K562 (cell line): ENCODE data around the gene IFT81. TPM values are rescaled to one million over a fixed set of nuclear protein-coding genes. Genes with fewer than 3 reads are reported as not detected.

Source experiments
- ATAC-seq: fragments of 200-7000 bp; cut with Tn5 transposase; 3 replicates; pipeline ENCODE4 v1.9.1; 2020; ENCODE audit warnings: moderate library complexity
- BruUV-seq: library from RNA; stranded (reverse); fragments of 400-500 nt; replicated peaks from 2 replicates; lab custom pipeline; 2021; lab: Mats Ljungman, UMichigan
- CTCF ChIA-PET: fragments of 300-600 bp; formaldehyde crosslinking; extraction: SDS; loops from one replicate; lab custom pipeline; 2021; ENCODE audit warnings: low intra/inter-chr PET ratio; lab: Yijun Ruan, JAX
- POLR2A ChIA-PET: fragments of 300-600, 350-650 bp; sonication (Branson Sonifier 250); formaldehyde crosslinking; extraction: SDS; loops from one replicate; lab custom pipeline; 2021; ENCODE audit warnings: antibody characterized with exemption, inconsistent platforms; lab: Yijun Ruan, JAX
- DNase-seq, 4 experiments: peaks; one replicate each; pipeline versions ENCODE4 v3.0.0 to v3.0.0-alpha.2; 2011 to 2018; ENCODE audit warnings: low spot score in 3 of 4, mixed read lengths in 3 of 4; ENCODE audit errors: extremely low read depth in 1 of 4
- FAIRE-seq: peaks from 2 replicates; lab custom pipeline; 2011; peaks lifted over from hg19 to GRCh38; lab: Jason Lieb, UNC
- H2AFZ ChIP-seq: 2 replicates; pipeline ENCODE4 v1.6.0; 2011; ENCODE audit warnings: low read depth, low read length, control low read depth, inconsistent platforms
- H3K27ac ChIP-seq: fragments of 200-600 bp; 3 replicates; pipeline ENCODE4 v1.8.0; 2011; ENCODE audit warnings: low read depth, mild to moderate bottlenecking, control low read depth, inconsistent platforms, low read length, moderate library complexity, mixed read lengths; ENCODE audit errors: extremely low read depth
- H3K27me3 ChIP-seq, 2 experiments: fragments of 300-600 bp in 1 of 2; 2 replicates in 1 of 2; 3 replicates in 1 of 2; pipeline versions ENCODE4 v1.6.0 to v1.8.0; 2011; ENCODE audit warnings: inconsistent platforms in 2 of 2, low read length in 2 of 2, mild to moderate bottlenecking in 1 of 2, mixed read lengths in 1 of 2, moderate library complexity in 1 of 2; ENCODE audit not compliant: control insufficient read depth in 2 of 2, insufficient read depth in 2 of 2
- H3K36me3 ChIP-seq: fragments of 300-600 bp; 3 replicates; pipeline ENCODE4 v1.8.0; 2011; ENCODE audit warnings: mild to moderate bottlenecking, low read length, inconsistent platforms; ENCODE audit not compliant: control insufficient read depth, insufficient read depth
- H3K4me1 ChIP-seq, 2 experiments: fragments of 200-600 bp in 1 of 2; replicated peaks in 1 of 2; 2 replicates in 1 of 2; 3 replicates in 1 of 2; pipeline versions ENCODE4 v1.5.1 to v1.8.0; 2011; ENCODE audit warnings: inconsistent platforms in 2 of 2, low read length in 2 of 2, mild to moderate bottlenecking in 1 of 2, mixed read lengths in 1 of 2, moderate library complexity in 1 of 2; ENCODE audit not compliant: control insufficient read depth in 2 of 2, insufficient read depth in 2 of 2
- H3K4me2 ChIP-seq: 2 replicates; pipeline ENCODE4 v1.6.1; 2011; ENCODE audit warnings: low read length, control low read depth, inconsistent platforms, mixed read lengths; ENCODE audit not compliant: insufficient read depth
- H3K4me3 ChIP-seq: fragments of 200-600 bp; sonication (generic), shearing (Covaris generic); 2 replicates; pipeline ENCODE4 v1.5.1; 2016; ENCODE audit warnings: control low read depth, inconsistent platforms
- H3K79me2 ChIP-seq: fragments of 200-600 bp; 3 replicates; pipeline ENCODE4 v1.8.0; 2011; ENCODE audit warnings: low read length, inconsistent platforms; ENCODE audit not compliant: control insufficient read depth, insufficient read depth
- H3K9ac ChIP-seq, 2 experiments: 2 replicates each; pipeline versions ENCODE4 v1.6.0 to v1.6.1; 2011; ENCODE audit warnings: low read depth in 2 of 2, low read length in 2 of 2, control low read depth in 1 of 2, inconsistent platforms in 1 of 2, mild to moderate bottlenecking in 1 of 2, mixed read lengths in 1 of 2; ENCODE audit not compliant: insufficient read depth in 1 of 2
- H3K9me1 ChIP-seq: one replicate; pipeline ENCODE4 v1.6.0; 2011; ENCODE audit warnings: inconsistent platforms, mild to moderate bottlenecking, low read length, moderate library complexity; ENCODE audit not compliant: control insufficient read depth, insufficient read depth
- H3K9me3 ChIP-seq: replicated peaks from 2 replicates; pipeline ENCODE4 v1.5.1; 2011; ENCODE audit warnings: low read depth, low read length, inconsistent platforms; ENCODE audit not compliant: control insufficient read depth, insufficient read depth
- H4K20me1 ChIP-seq: replicated peaks from 2 replicates; pipeline ENCODE4 v1.6.1; 2011; ENCODE audit warnings: low read length, inconsistent platforms, mixed read lengths; ENCODE audit not compliant: control insufficient read depth, insufficient read depth
- CHD7 ChIP-seq: fragments of 200-600 bp; sonication (generic); IDR thresholded peaks from one replicate; pipeline ENCODE4 v1.6.1; 2012; ENCODE audit warnings: mild to moderate bottlenecking, low read depth, low read length, inconsistent platforms
- MYC ChIP-seq, 2 experiments: fragments of 250-450 bp in 1 of 2; sonication (Bioruptor Pico) in 1 of 2; IDR thresholded peaks; 2 replicates each; pipeline versions ENCODE4 v1.5.1 to v1.6.1; 2012 to 2021; ENCODE audit warnings: low read depth in 2 of 2, borderline replicate concordance in 1 of 2, improper control_type of control experiment in 1 of 2, low read length in 1 of 2, mild to moderate bottlenecking in 1 of 2, moderate library complexity in 1 of 2
- NFE2L1 ChIP-seq: fragments of 450-650 bp; IDR thresholded peaks from 2 replicates; pipeline ENCODE4 v1.6.1; 2016; ENCODE audit warnings: missing genetic modification characterization, low read depth, mild to moderate bottlenecking, missing compliant biosample characterization, moderate library complexity, borderline replicate concordance
- NFIX ChIP-seq: fragments of 250-450 bp; sonication (Bioruptor Pico); IDR thresholded peaks from 2 replicates; pipeline ENCODE4 v1.4.0; 2020; ENCODE audit warnings: low read depth, mild to moderate bottlenecking, moderate library complexity
- ZNF584 ChIP-seq: fragments of 200-800 bp; sonication (Bioruptor generic); IDR thresholded peaks from 2 replicates; pipeline ENCODE4 v1.6.1; 2016; ENCODE audit warnings: low read depth, mild to moderate bottlenecking, missing genetic modification characterization, missing compliant biosample characterization
- ZZZ3 ChIP-seq: fragments of 450-650 bp; IDR thresholded peaks from 2 replicates; pipeline ENCODE4 v1.6.1; 2016; ENCODE audit warnings: antibody characterized with exemption, mild to moderate bottlenecking, moderate library complexity
- WGBS: fragments of 100-300 bp; shearing (Covaris generic); methylation state at CpG from one replicate; pipeline ENCODE4 v1.1.6; 2016; ENCODE audit warnings: low coverage, mixed read lengths; ENCODE audit not compliant: insufficient coverage; ENCODE audit errors: missing lambda C conversion rate; 5-methylcytosine and 5-hydroxymethylcytosine counted together
- in situ Hi-C: fragments of 300-500 bp; cut with MboI; formaldehyde crosslinking; loops from 4 replicates; pipeline ENCODE4 v1.15.0; 2018; ENCODE audit warnings: inconsistent platforms, mixed read lengths
- intact Hi-C: fragments of 100-400 bp; cut with micrococcal nuclease; formaldehyde crosslinking; loops from 2 replicates; pipeline ENCODE4 v1.14.2; 2022
- polyA plus RNA-seq, 8 experiments: library from polyadenylated mRNA; depleted of rRNA in 4 of 8; stranded (reverse) in 5 of 8; unstranded in 3 of 8; fragments of >200 nt; fragmentation: Nextera tagmentation in 2 of 8; fragmentation: Illumina TruSeq in 1 of 8; extraction: Ambion mirVana in 2 of 8; extraction: Trizol in 1 of 8; gene quantifications; 2 replicates each; pipeline versions ENCODE4 v1.2.1 to v1.2.3, GENCODE V29; 2011 to 2014; ENCODE audit warnings: inconsistent platforms in 1 of 8, missing spikeins in 1 of 8
- total RNA-seq, 7 experiments: library from RNA; depleted of rRNA in 6 of 7; stranded (reverse); fragments of >200 nt in 6 of 7; fragmentation: Illumina TruSeq in 2 of 7; extraction: Trizol in 2 of 7; gene quantifications; 2 replicates each; pipeline versions ENCODE4 v1.2.1 to v1.2.3, GENCODE V29; 2011 to 2021; ENCODE audit warnings: low replicate concordance in 1 of 7

The IFT81 gene
- total and polyA plus RNA-seq, 9 of the 15 experiments (the other 6 are each of a cell fraction or from before 2014, with no cell fraction given): 2.8 to 11.9 (median 7.9) TPM

- H3K9ac ChIP-seq: peak overlapping the region; percentile 17 to 65; a peak in 2 of 4 replicates
- in situ Hi-C loops: no loop called here
- TF ChIP-seq ZZZ3 (no peak), NFIX (no peak), NFE2L1 (tag) (no peak), ZNF584 (CRISPR knock-in tag) (no peak), MYC (IDR thresholded peaks at IDR 0.05; ENCODE audit: low read depth, low read length) (no peak), MYC (CRISPR knock-in tag; IDR thresholded peaks at IDR 0.05; ENCODE audit: borderline replicate concordance, low read depth) (no peak), CHD7 (no peak)
- TF ChIP-seq, all 486 proteins: peak for 0
- intact Hi-C loops: no loop called here
- FAIRE-seq (no peak), DNase-seq (no peak), ATAC-seq (no peak)
- H3K27ac ChIP-seq: no peak overlapping the region
- ChIA-PET CTCF (no interaction called here), POLR2A (interaction anchor here (0.7 to 1.1 kb wide), 2 partner anchors 11 to 181 kb away, joined by 3 to 5 read pairs; no protein-coding TSS in a partner anchor)
- H2AFZ ChIP-seq: peak overlapping the region; percentile 82
- H3K9me3 ChIP-seq: no peaks in the 10 kb centered on the region
- H4K20me1 ChIP-seq: no peaks in the 10 kb centered on the region
- 81% methylated on average over 9 of the region's 9 CpGs for WGBS
- no peak overlapping the region for H3K4me2 ChIP-seq
- H3K36me3 ChIP-seq: no peaks in the 10 kb centered on the region
- BruUV-seq: no TSS peak
- no peaks in the 10 kb centered on the region for H3K9me1 ChIP-seq
- no peaks in the 10 kb centered on the region for H3K27me3 ChIP-seq
- peaks cover 8 to 9% of the 10 kb centered on the region in 2 experiments; a peak in 2 of 5 replicates for H3K4me1 ChIP-seq
- H3K79me2 ChIP-seq: no peaks in the 10 kb centered on the region
- H3K4me3 ChIP-seq: no peak overlapping the region
Observed at GRCh38 chr12:110252716-110253115, 128.6 kb downstream of the IFT81 start.
